ENCODE data around the gene DNAJC3. TPM values are rescaled to one million over a fixed set of nuclear protein-coding genes. Genes with fewer than 3 reads are reported as not detected.
A peak's percentile ranks its signal among the peaks of the same experiment; 100 is the strongest.

DNAJC3 gene
- total RNA-seq, 1 donor from 2014 or later, result 18.3 TPM

- peaks cover 28% of the 10 kb centered on the region for H3K4me1 Mint-ChIP-seq
Measured at GRCh38 chr13:95636853-95637252, 40.1 kb upstream of the DNAJC3 start.

DNA sequence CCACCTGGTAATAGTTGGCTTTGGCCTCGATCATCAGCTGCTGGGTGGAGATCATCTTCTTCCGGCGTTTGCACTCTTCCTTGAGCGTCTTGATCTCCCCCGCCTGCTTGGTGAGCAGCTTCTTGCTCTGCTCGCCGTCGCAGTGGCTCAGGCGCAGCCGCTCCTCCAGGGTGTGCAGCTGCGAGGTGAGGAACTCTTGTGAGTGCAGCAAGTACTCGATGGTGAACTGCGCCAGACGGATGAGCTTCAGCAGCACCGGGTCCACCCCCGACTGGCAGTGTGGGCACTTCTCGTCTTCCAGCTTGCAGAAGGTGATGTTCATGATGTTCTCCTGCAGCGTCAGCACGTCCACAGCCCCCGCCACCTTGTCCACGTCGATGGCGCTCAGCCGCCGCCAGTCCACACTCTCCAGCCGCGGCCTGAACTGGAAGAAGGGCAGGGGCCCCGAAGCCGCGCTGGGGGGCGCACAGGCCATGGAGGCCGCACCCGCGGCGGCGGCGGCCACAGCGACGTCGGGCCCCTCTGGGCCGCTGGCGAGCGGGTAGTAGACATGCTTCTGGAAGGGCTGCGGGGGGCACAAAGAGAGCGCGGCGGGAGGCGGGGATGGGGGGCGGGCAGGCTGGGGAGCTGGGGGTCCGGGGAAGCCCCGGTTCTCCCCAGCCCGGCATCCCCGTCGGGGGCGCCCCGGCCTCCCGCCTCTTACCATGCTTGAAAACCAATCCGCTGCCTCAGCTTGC is 35.5 kb upstream of the DNAJC3 start:
- Mint-ChIP-seq H3K9me3 (no peaks in the 10 kb centered on the region), H3K4me1 (peaks cover 37% of the 10 kb centered on the region), H3K27me3 (ENCODE audit: low read depth) (no peaks in the 10 kb centered on the region), H3K36me3 (ENCODE audit: low read depth) (peaks cover 24% of the 10 kb centered on the region), H3K4me3 (peak overlapping the region; percentile 70), H3K27ac (ENCODE audit: unreplicated experiment) (no peak overlapping the region)
- no peak for DNase-seq (ENCODE audit: low read depth, low spot score)
- TF ChIP-seq, protein P1, sequence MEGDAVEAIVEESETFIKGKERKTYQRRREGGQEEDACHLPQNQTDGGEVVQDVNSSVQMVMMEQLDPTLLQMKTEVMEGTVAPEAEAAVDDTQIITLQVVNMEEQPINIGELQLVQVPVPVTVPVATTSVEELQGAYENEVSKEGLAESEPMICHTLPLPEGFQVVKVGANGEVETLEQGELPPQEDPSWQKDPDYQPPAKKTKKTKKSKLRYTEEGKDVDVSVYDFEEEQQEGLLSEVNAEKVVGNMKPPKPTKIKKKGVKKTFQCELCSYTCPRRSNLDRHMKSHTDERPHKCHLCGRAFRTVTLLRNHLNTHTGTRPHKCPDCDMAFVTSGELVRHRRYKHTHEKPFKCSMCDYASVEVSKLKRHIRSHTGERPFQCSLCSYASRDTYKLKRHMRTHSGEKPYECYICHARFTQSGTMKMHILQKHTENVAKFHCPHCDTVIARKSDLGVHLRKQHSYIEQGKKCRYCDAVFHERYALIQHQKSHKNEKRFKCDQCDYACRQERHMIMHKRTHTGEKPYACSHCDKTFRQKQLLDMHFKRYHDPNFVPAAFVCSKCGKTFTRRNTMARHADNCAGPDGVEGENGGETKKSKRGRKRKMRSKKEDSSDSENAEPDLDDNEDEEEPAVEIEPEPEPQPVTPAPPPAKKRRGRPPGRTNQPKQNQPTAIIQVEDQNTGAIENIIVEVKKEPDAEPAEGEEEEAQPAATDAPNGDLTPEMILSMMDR (conservative IDR thresholded peaks at IDR 0.05), result no peak

More at GRCh38 chr13:95636853-95637252, 40.1 kb upstream of the DNAJC3 start:
- TF ChIP-seq, protein P1 (conservative IDR thresholded peaks at IDR 0.05), result no peak
- H3K9me3 Mint-ChIP-seq, result no peaks in the 10 kb centered on the region
- H3K27me3 Mint-ChIP-seq (ENCODE audit: low read depth), result no peaks in the 10 kb centered on the region
- no peak overlapping the region for H3K4me3 Mint-ChIP-seq
- H3K36me3 Mint-ChIP-seq (ENCODE audit: low read depth), result peaks cover 50% of the 10 kb centered on the region
- H3K27ac Mint-ChIP-seq (ENCODE audit: unreplicated experiment), result no peak overlapping the region
- no peak for DNase-seq (ENCODE audit: low read depth, low spot score)

DNA sequence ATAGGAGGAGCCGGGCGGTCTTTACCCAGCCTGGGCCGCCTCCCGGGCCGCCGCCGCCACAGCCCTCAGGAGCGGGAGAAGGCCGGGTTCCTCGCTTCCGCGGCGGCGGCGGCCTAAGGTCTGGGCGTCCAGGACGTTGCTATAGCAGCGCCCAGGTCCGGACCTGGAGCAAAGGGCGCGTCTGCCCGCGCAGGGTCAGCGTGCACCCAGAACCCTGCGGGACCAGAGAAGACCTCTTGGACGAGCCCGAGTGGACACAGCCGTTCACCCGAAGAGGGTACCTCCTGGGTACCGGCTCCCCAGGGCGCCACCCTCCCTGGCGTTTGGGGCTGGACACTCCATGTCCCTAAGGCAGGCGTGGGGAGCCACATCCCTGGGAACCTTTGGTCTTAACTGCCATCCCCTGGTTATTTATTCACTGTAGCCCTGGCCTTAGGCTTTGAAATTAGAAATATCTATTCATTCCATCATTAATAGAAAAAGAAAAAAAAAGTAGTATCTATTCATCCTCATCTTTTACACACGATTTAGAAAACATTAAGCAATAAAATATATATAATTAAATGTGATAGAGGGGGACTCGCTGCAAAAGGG is 34.8 kb upstream of the DNAJC3 start:
- Mint-ChIP-seq H3K4me1 (peaks cover 37% of the 10 kb centered on the region), H3K36me3 (ENCODE audit: low read depth) (peaks cover 19% of the 10 kb centered on the region), H3K27me3 (ENCODE audit: low read depth) (no peaks in the 10 kb centered on the region), H3K27ac (ENCODE audit: unreplicated experiment) (no peak overlapping the region), H3K4me3 (peak overlapping the region; percentile 93), H3K9me3 (no peaks in the 10 kb centered on the region)
- TF ChIP-seq, protein P1 (conservative IDR thresholded peaks at IDR 0.05), result no peak
- DNase-seq (ENCODE audit: low read depth, low spot score), result no peak

- no peak for DNase-seq (ENCODE audit: low read depth, low spot score)
- Mint-ChIP-seq H3K36me3 (ENCODE audit: low read depth) (peaks cover 18% of the 10 kb centered on the region), H3K4me1 (peaks cover 37% of the 10 kb centered on the region), H3K9me3 (no peaks in the 10 kb centered on the region), H3K27me3 (ENCODE audit: low read depth) (no peaks in the 10 kb centered on the region), H3K27ac (ENCODE audit: unreplicated experiment) (no peak overlapping the region), H3K4me3 (peak overlapping the region; percentile 93)
- TF ChIP-seq, protein P1 (conservative IDR thresholded peaks at IDR 0.05), result no peak
Measured at GRCh38 chr13:95642999-95643398, 33.9 kb upstream of the DNAJC3 start.

- no peaks in the 10 kb centered on the region for H3K9me3 Mint-ChIP-seq
- H3K36me3 Mint-ChIP-seq (ENCODE audit: low read depth), result peaks cover 16% of the 10 kb centered on the region
- TF ChIP-seq, protein P1 (conservative IDR thresholded peaks at IDR 0.05), result no peak
- H3K27ac Mint-ChIP-seq (ENCODE audit: unreplicated experiment), result peak overlapping the region; percentile 57
- DNase-seq (ENCODE audit: low read depth, low spot score), result no peak
- peak overlapping the region; percentile 93 for H3K4me3 Mint-ChIP-seq
- no peaks in the 10 kb centered on the region for H3K27me3 Mint-ChIP-seq (ENCODE audit: low read depth)
- H3K4me1 Mint-ChIP-seq, result peaks cover 36% of the 10 kb centered on the region
Measured at GRCh38 chr13:95643571-95643935, 33.4 kb upstream of the DNAJC3 start.
